K562 (cell line): Measurements from ENCODE around the gene CNDP2. TPM values are rescaled to one million over a fixed set of nuclear protein-coding genes. Genes with fewer than 3 reads are reported as not detected.

Source experiments
- polyA plus RNA-seq, 8 experiments: library from polyadenylated mRNA; depleted of rRNA in 4 of 8; stranded (reverse) in 5 of 8; unstranded in 3 of 8; fragments of >200 nt; fragmentation: Nextera tagmentation in 2 of 8; fragmentation: Illumina TruSeq in 1 of 8; extraction: Ambion mirVana in 2 of 8; extraction: Trizol in 1 of 8; gene quantifications; 2 replicates each; pipeline versions ENCODE4 v1.2.1 to v1.2.3, GENCODE V29; 2011 to 2014; ENCODE audit warnings: inconsistent platforms in 1 of 8, missing spikeins in 1 of 8
- total RNA-seq, 7 experiments: library from RNA; depleted of rRNA in 6 of 7; stranded (reverse); fragments of >200 nt in 6 of 7; fragmentation: Illumina TruSeq in 2 of 7; extraction: Trizol in 2 of 7; gene quantifications; 2 replicates each; pipeline versions ENCODE4 v1.2.1 to v1.2.3, GENCODE V29; 2011 to 2021; ENCODE audit warnings: low replicate concordance in 1 of 7

CNDP2 gene
- total and polyA plus RNA-seq, 9 of the 15 experiments (the other 6 are each of a cell fraction or from before 2014, with no cell fraction given) = 34.1 to 128 (median 53.8) TPM

Other genes starting within 250 kb of the CNDP2 start
- gene CYB5A, start 204.4 kb upstream of the CNDP2 start, total RNA-seq (2014; rRNA removed) = 14.0 and 14.5 TPM in 2 replicates
- gene CYB5A, start 204.4 kb upstream of the CNDP2 start, total RNA-seq (2014; rRNA removed; fragmentation: Illumina TruSeq; extraction: Trizol) = 14.0 and 15.0 TPM in 2 replicates
- 15.8 and 16.3 TPM in 2 replicates for gene CYB5A, start 204.4 kb upstream of the CNDP2 start, total RNA-seq (2015; rRNA removed; fragmentation: Illumina TruSeq; extraction: Trizol)
- gene CYB5A, start 204.4 kb upstream of the CNDP2 start, total RNA-seq (2021) = 13.8 and 14.1 TPM in 2 replicates
- 11.9 and 42.6 TPM in 2 replicates for gene CYB5A, start 204.4 kb upstream of the CNDP2 start, polyA plus RNA-seq (2011; rRNA removed)
- 17.6 and 19.2 TPM in 2 replicates for gene CYB5A, start 204.4 kb upstream of the CNDP2 start, polyA plus RNA-seq (2014; fragmentation: Illumina TruSeq; extraction: Trizol)
- gene CYB5A, start 204.4 kb upstream of the CNDP2 start, polyA plus RNA-seq (2014; fragmentation: Nextera tagmentation; extraction: Ambion mirVana) = 10 to 100 TPM; 12.5 to 22.6 TPM
- 15.6 and 19.6 TPM in 2 replicates for gene CYB5A, start 204.4 kb upstream of the CNDP2 start, polyA plus RNA-seq (2014; rRNA removed)
- gene C18orf63, start 180.5 kb upstream of the CNDP2 start, total RNA-seq (2014; rRNA removed) = not detected in 2 replicates
- gene C18orf63, start 180.5 kb upstream of the CNDP2 start, total RNA-seq (2014; rRNA removed; fragmentation: Illumina TruSeq; extraction: Trizol) = not detected in 2 replicates
- gene C18orf63, start 180.5 kb upstream of the CNDP2 start, total RNA-seq (2015; rRNA removed; fragmentation: Illumina TruSeq; extraction: Trizol) = not detected in 2 replicates
- not detected in 2 replicates for gene C18orf63, start 180.5 kb upstream of the CNDP2 start, total RNA-seq (2021)
- not detected in 2 replicates for gene C18orf63, start 180.5 kb upstream of the CNDP2 start, polyA plus RNA-seq (2011; rRNA removed)
- not detected in 2 replicates for gene C18orf63, start 180.5 kb upstream of the CNDP2 start, polyA plus RNA-seq (2014; fragmentation: Illumina TruSeq; extraction: Trizol)
- gene C18orf63, start 180.5 kb upstream of the CNDP2 start, polyA plus RNA-seq (2014; fragmentation: Nextera tagmentation; extraction: Ambion mirVana) = not detected
- not detected in 2 replicates for gene C18orf63, start 180.5 kb upstream of the CNDP2 start, polyA plus RNA-seq (2014; rRNA removed)
- gene DIPK1C, start 39.1 kb upstream of the CNDP2 start, total RNA-seq (2014; rRNA removed) = 0.05 and 0.08 TPM in 2 replicates
- gene DIPK1C, start 39.1 kb upstream of the CNDP2 start, total RNA-seq (2014; rRNA removed; fragmentation: Illumina TruSeq; extraction: Trizol) = 0.15 and 0.16 TPM in 2 replicates
- 0.04 TPM in 2 replicates for gene DIPK1C, start 39.1 kb upstream of the CNDP2 start, total RNA-seq (2015; rRNA removed; fragmentation: Illumina TruSeq; extraction: Trizol)
- gene DIPK1C, start 39.1 kb upstream of the CNDP2 start, total RNA-seq (2021) = 0.07 and 0.16 TPM in 2 replicates
- gene DIPK1C, start 39.1 kb upstream of the CNDP2 start, polyA plus RNA-seq (2011; rRNA removed) = 0.15 and 1.2 TPM in 2 replicates
- gene DIPK1C, start 39.1 kb upstream of the CNDP2 start, polyA plus RNA-seq (2014; fragmentation: Illumina TruSeq; extraction: Trizol) = 0.10 and 0.15 TPM in 2 replicates
- gene DIPK1C, start 39.1 kb upstream of the CNDP2 start, polyA plus RNA-seq (2014; fragmentation: Nextera tagmentation; extraction: Ambion mirVana) = not detected
- gene DIPK1C, start 39.1 kb upstream of the CNDP2 start, polyA plus RNA-seq (2014; rRNA removed) = 0.16 and 0.32 TPM in 2 replicates
- not detected in 2 replicates for gene CNDP1, start 38.1 kb downstream of the CNDP2 start, total RNA-seq (2014; rRNA removed)
- not detected in 2 replicates for gene CNDP1, start 38.1 kb downstream of the CNDP2 start, total RNA-seq (2014; rRNA removed; fragmentation: Illumina TruSeq; extraction: Trizol)
- gene CNDP1, start 38.1 kb downstream of the CNDP2 start, total RNA-seq (2015; rRNA removed; fragmentation: Illumina TruSeq; extraction: Trizol) = not detected in 2 replicates
- not detected in 2 replicates for gene CNDP1, start 38.1 kb downstream of the CNDP2 start, total RNA-seq (2021)
- gene CNDP1, start 38.1 kb downstream of the CNDP2 start, polyA plus RNA-seq (2011; rRNA removed) = not detected in 2 replicates
- gene CNDP1, start 38.1 kb downstream of the CNDP2 start, polyA plus RNA-seq (2014; fragmentation: Illumina TruSeq; extraction: Trizol) = not detected in 2 replicates
- gene CNDP1, start 38.1 kb downstream of the CNDP2 start, polyA plus RNA-seq (2014; fragmentation: Nextera tagmentation; extraction: Ambion mirVana) = not detected
- not detected in 2 replicates for gene CNDP1, start 38.1 kb downstream of the CNDP2 start, polyA plus RNA-seq (2014; rRNA removed)
- 5.0 and 5.3 TPM in 2 replicates for gene ZNF407, start 101.5 kb downstream of the CNDP2 start, total RNA-seq (2014; rRNA removed)
- 5.2 and 5.5 TPM in 2 replicates for gene ZNF407, start 101.5 kb downstream of the CNDP2 start, total RNA-seq (2014; rRNA removed; fragmentation: Illumina TruSeq; extraction: Trizol)
- gene ZNF407, start 101.5 kb downstream of the CNDP2 start, total RNA-seq (2015; rRNA removed; fragmentation: Illumina TruSeq; extraction: Trizol) = 5.2 and 5.4 TPM in 2 replicates
- gene ZNF407, start 101.5 kb downstream of the CNDP2 start, total RNA-seq (2021) = 4.8 and 5.1 TPM in 2 replicates
- 1.9 and 2.2 TPM in 2 replicates for gene ZNF407, start 101.5 kb downstream of the CNDP2 start, polyA plus RNA-seq (2011; rRNA removed)
- gene ZNF407, start 101.5 kb downstream of the CNDP2 start, polyA plus RNA-seq (2014; fragmentation: Illumina TruSeq; extraction: Trizol) = 2.3 and 2.4 TPM in 2 replicates
- gene ZNF407, start 101.5 kb downstream of the CNDP2 start, polyA plus RNA-seq (2014; fragmentation: Nextera tagmentation; extraction: Ambion mirVana) = under 1 TPM; 0.21 to 0.77 TPM
- gene ZNF407, start 101.5 kb downstream of the CNDP2 start, polyA plus RNA-seq (2014; rRNA removed) = 2.0 and 2.6 TPM in 2 replicates